GM12801 (cell line): Measurements from ENCODE around the gene GRID2.

Source experiments
- TF ChIP-seq, protein P1 (sequence below): IDR thresholded peaks from one replicate; pipeline ENCODE4 v1.5.1; 2011; ENCODE audit warnings: control low read depth; ENCODE audit not compliant: insufficient read length; ENCODE audit errors: extremely low read depth

GRID2 gene

DNA sequence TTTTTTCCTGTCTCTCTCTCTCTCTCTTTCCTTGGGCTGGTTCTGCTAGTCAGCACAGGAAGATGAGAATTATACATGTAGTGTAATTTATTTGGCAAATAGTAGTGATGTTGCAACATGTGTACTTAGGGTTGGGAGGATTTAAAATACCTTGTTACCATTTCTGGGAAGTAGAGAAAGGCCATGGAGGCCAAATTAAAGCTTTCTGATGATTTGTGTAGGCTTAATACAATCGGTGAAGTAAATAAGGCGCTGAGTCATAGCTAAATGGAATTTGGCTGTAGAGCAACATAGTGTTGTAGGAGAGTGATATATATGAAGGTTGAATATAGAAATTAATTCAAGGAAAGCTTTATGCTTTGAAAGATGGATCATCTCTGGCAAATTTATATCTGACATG lies 295.3 kb downstream of the GRID2 start:
- TF ChIP-seq, protein P1, sequence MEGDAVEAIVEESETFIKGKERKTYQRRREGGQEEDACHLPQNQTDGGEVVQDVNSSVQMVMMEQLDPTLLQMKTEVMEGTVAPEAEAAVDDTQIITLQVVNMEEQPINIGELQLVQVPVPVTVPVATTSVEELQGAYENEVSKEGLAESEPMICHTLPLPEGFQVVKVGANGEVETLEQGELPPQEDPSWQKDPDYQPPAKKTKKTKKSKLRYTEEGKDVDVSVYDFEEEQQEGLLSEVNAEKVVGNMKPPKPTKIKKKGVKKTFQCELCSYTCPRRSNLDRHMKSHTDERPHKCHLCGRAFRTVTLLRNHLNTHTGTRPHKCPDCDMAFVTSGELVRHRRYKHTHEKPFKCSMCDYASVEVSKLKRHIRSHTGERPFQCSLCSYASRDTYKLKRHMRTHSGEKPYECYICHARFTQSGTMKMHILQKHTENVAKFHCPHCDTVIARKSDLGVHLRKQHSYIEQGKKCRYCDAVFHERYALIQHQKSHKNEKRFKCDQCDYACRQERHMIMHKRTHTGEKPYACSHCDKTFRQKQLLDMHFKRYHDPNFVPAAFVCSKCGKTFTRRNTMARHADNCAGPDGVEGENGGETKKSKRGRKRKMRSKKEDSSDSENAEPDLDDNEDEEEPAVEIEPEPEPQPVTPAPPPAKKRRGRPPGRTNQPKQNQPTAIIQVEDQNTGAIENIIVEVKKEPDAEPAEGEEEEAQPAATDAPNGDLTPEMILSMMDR = no peak

DNA sequence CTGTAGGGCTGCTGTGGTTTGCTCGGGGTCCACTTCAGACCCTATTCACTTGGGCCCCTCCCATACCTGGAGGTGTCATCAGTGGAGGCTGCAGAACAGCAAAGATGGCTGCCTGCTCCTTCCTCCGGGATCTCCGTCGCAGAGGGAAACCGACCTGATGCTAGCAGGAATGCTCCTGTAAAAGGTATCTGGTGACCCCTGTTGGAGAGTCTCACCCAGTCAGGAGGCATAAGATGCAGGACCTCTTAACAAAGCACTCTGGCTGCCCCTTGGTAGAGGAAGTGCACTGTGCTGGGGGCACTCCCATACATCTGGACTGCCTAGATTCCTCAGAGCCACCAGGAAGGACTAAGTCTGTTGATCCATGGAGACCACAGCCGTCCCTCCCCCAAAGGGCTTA lies 296.9 kb downstream of the GRID2 start:
- TF ChIP-seq, protein P1 = no peak

DNA sequence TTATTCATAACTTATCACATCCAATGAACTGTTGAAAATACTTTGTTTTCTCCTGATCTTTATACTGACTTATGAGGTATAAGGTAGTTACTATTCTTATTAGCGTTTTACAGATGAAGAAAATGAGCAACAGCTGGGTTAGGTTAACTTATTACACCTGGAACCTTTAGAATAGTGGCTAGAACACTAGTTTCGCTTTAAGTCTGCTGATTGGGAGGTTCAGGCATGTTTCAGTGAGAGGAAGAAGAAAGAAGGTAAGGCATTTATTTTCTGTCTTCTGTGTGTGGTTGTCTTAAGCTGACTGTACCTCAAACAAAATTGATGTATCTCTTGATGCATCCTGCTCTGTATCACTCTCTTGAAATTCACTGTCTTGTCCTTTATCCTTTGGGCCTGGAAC lies 302.5 kb downstream of the GRID2 start:
- TF ChIP-seq, protein P1 = no peak

DNA sequence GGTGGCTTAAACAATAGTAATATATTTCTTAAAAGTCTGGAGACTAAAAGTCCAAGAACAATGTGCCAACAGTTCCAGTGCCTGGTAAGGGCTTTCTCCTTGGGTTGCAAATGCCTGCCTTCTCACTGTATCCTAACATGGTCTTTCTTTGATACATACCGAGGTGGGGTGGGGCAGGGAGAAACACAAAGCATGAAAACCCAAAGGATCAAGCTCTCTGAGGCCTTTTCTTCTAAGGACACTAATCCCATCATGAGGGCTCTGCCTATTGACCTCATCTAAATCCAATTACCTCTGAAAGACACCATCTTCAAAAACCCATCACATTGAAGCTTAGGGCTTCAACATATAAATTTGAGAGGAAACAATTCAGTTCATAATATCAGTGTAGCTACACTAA lies 311.3 kb downstream of the GRID2 start:
- TF ChIP-seq, protein P1 = no peak

DNA sequence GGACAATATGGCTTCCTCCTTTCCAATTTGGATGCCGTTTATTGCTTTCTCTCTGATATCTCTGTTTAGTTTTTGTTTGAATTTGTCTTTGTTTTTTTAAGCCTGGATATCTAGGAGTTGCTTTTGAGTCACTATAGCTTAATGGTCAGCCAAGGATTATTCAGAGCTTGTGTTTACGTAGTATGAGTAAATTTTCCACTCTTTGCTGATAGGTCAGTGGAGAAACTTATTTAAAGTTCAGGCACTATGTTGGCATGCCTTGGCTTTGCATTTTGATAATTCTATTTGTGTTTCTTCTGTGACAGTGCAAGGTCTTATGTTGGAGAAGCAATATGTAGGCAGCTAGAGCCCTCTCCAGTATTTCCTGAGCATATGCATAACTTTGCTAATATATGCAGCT lies 315.2 kb downstream of the GRID2 start:
- TF ChIP-seq, protein P1 = no peak

DNA sequence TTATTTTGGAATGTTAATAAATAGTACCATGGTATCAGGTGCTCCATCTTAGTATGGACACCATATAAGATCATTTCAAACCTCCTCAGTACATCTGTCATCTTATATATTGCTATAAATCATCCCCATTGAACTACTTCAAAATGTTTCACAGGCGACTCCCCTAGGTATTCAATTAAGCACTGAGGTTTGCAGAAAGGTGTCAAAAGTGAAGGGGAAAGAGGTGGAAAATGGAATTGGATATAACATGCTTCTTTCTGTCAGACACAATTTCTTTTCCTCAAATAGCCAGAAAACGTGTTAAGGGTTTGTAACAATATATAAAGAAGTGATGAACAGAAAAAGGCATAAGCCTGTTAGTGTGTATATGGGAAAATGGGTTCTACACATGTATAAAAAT lies 325.5 kb downstream of the GRID2 start:
- TF ChIP-seq, protein P1 = no peak

DNA sequence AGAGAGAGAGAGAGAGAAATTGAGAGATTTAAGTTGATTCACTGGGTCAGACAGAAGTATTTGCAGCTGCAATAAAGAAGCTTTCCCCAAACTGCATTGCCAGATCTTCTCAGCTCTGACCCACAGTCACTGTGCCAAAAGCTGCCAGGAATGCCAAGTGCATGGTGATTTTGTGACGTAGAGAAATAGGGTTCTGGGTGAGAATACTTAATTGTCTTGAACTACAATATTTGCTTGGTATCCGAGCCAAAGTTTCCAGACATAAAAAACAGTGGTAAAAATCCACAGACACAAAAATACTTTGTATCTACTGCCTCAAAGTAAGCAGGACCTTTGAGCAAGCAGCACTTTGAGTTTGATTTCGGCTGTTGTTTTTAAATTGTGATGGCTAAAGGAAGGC lies 331.1 kb downstream of the GRID2 start:
- TF ChIP-seq, protein P1 = no peak
